Skeletal muscle tissue (tissue), 4 donors: Measurements from ENCODE around the gene TUBB2B. TPM values are rescaled to one million over a fixed set of nuclear protein-coding genes. Genes with fewer than 3 reads are reported as not detected.

ENCODE experiments used
- H3K27ac ChIP-seq: one replicate; pipeline ENCODE4 v1.7.0; 2013; ENCODE audit warnings: mild to moderate bottlenecking, low read depth, low read length, inconsistent platforms
- H3K27me3 ChIP-seq, 3 donors: one replicate each; pipeline ENCODE4 v1.7.0; 2013; ENCODE audit warnings: low read length in 3 of 3; ENCODE audit not compliant: control insufficient read depth in 3 of 3, insufficient read depth in 3 of 3
- H3K36me3 ChIP-seq, 3 donors: one replicate each; pipeline ENCODE4 v1.7.0; 2013; ENCODE audit warnings: low read length in 3 of 3; ENCODE audit not compliant: control insufficient read depth in 3 of 3, insufficient read depth in 3 of 3
- H3K4me1 ChIP-seq, 3 donors: one replicate each; pipeline ENCODE4 v1.7.0; 2013; ENCODE audit warnings: low read length in 3 of 3, mild to moderate bottlenecking in 3 of 3; ENCODE audit not compliant: control insufficient read depth in 3 of 3, insufficient read depth in 3 of 3
- H3K4me3 ChIP-seq, 3 donors: one replicate each; pipeline ENCODE4 v1.7.0; 2013; ENCODE audit warnings: low read length in 3 of 3
- H3K9ac ChIP-seq, 3 donors: one replicate each; pipeline ENCODE4 v1.7.0; 2013; ENCODE audit warnings: low read length in 3 of 3, mild to moderate bottlenecking in 3 of 3, moderate library complexity in 2 of 3, low read depth in 1 of 3
- H3K9me3 ChIP-seq, 3 donors: one replicate each; pipeline ENCODE4 v1.7.0; 2013; ENCODE audit warnings: low read length in 3 of 3; ENCODE audit not compliant: control insufficient read depth in 3 of 3
- total RNA-seq: library from RNA; depleted of rRNA; stranded (reverse); fragments of >200 nt; gene quantifications from one replicate; pipeline ENCODE4 v1.2.3, GENCODE V29; 2014
- donor health status: Osteomylitis.

TUBB2B gene
- 104 TPM for total RNA-seq

DNA sequence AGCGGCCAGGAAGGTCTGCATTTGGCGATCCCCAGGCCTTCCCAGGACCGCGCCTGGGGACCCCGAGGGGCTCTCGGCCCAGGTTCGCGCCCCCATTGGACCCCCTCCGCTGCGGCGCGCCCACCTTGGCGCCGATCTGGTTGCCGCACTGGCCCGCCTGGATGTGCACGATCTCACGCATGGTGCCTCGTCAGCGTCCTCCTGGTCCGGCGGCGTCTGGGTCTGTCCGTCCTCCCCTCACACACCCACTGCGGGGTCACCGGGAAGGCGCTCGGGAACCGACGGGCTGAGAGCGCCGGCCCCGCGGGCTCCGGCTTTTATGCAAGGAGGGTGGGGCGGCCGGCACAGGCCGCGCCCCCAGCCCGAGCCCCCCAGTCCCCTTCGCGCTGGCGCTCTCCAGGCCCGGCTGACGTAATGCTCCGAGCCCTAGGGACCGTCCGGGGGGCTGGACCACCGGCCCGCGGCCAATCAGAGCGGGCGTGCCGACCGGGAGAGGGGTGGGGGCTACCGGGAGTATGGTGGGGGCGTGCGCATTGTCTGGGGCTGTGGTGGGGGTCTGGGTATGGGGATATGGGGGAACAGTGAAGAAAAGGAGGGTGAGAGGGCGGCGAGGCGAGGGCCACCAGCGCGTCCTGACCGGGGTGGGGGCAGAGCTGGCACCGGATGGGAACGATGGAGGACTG is at the start of gene TUBB2B:
Gene TUBB2B, minus strand, starts transcription at position 291 of the 683 bp plus-strand sequence. Its CDS starts 110 bp downstream, at position 181.
- Histone ChIP-seq H3K9me3 (no peaks in the 10 kb centered on the region), H3K27ac (no peak within 1 kb of the TSS), H3K27me3 (peaks cover 61 to 64% (median 63%) of the 10 kb centered on the region in 3 donors), H3K9ac (peak within 1 kb of the TSS; percentile 2 to 68 (median 50)), H3K4me1 (peaks cover 36 to 49% (median 45%) of the 10 kb centered on the region in 3 donors), H3K4me3 (peak within 1 kb of the TSS; percentile 57 to 65 (median 63)), H3K36me3 (no peaks in the 10 kb centered on the region)

DNA sequence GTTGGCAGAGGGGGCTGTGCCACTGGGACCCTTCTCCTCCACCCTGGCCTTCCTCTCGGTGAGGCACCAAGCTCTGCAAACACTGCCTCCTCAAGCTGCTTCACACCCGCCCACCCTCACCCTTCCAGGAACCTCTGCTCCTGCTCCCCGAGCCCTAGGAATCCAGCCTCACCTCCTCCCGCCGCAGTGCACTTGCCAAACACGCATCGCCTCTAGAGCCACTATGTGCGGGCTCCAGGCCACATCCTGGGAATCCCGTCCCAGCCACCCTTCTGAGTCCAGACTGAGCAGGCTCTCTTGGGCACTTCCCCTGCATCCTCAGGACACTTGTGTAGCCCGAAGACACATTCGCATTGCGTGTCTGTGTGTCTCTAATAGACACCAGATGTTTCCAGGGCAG is 49.8 kb upstream of the TUBB2B start:
- Histone ChIP-seq H3K9ac (no peak overlapping the region), H3K27me3 (no peaks in the 10 kb centered on the region), H3K27ac (no peak overlapping the region), H3K9me3 (no peaks in the 10 kb centered on the region), H3K4me1 (peaks cover 6 to 15% (median 9%) of the 10 kb centered on the region in 3 donors), H3K36me3 (peaks cover 6 to 9% (median 9%) of the 10 kb centered on the region in 3 donors), H3K4me3 (no peak overlapping the region)

DNA sequence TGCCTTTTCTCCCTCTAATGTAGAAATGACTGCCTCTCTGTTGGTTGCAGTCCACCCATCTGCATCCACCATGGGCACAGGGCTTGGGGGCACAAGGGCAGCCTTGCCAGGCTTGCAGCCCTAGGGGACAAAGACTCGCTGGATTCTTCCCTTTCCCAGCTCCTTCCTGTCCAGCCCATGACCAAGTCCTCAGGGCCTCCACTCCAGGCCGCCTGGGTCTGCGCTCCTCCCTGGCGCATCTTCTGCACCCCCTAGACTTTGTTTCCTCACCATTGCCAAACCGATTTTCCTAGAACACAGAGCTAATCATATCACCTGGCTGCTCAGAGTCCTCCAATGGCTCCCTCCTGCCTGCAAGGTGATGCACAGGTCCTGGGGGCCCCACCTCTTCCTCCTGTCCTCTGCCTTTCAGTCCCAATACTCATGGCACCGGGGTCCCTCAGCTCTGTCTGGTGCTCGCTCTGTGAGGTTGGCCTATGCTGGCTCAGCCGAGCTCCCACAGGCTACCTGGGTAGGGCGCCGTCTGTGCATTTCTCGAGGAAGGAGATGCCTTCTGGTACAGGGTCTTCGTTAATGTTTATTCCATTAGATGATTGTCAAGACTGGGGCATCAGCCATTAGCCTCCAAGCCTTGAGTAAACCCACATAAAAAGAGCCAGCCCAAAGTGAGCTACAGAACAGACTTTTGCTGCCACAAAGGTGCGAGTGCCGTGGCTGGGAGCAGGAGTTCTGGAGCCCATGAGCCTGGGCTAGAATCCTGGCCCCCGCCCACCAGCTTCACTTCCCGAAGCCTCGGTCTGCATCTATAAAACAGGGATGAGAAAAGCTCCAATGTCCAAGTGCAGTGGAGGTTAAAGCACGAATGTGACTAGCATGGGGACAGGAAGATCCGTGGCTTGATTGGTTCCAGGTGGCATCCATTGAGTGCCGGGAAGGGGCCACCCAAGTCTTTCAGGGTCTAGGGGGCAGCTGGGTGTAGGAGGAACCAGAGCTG is 49.0 kb upstream of the TUBB2B start:
- H3K27ac ChIP-seq, result no peak overlapping the region
- H3K9me3 ChIP-seq, result no peaks in the 10 kb centered on the region
- peaks cover under 1 to 7% (median 1%) of the 10 kb centered on the region in 3 donors for H3K4me1 ChIP-seq
- no peak overlapping the region for H3K4me3 ChIP-seq
- H3K36me3 ChIP-seq, result peaks cover 12 to 17% (median 13%) of the 10 kb centered on the region in 3 donors
- no peaks in the 10 kb centered on the region for H3K27me3 ChIP-seq
- no peak overlapping the region for H3K9ac ChIP-seq

DNA sequence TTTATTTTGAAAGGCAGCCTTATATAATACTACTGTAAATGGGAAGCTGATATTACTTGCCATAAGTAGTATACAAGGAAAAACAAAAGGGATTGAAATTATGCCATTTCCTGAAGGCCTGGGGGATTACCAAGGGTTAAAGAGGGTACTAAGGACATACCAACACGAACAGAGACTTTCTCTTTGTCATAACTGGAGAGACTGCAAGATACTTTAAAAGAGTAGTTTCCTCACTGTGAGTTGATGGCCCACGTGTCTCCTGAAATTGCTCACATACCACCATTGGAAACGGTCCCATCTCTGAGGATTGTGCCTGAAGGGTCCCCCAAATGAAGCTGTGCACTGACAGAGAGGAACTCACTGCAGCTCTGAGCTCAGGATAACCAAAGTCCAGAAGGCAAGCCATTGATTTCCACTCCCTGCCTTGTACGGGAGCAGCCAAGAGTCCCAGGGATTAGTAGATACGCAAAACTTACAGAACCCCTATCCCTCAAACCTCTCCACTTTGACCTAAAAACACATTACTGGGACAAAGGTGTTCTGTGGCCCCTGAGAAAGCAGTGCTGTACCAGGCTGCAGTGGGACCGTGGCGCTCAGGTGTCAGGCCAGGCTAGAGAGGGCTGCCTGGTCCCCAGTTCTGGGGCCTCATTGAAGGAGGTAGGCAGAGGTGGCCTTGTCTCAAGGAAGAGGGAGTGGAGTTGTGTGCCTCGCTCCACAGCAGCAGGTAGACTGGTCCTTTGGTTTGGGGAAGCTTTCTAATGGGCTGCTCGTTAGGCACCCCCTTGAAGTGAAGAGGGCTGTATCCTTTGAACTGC is 46.5 kb upstream of the TUBB2B start:
- no peaks in the 10 kb centered on the region for H3K4me1 ChIP-seq
- H3K9me3 ChIP-seq, result no peaks in the 10 kb centered on the region
- H3K9ac ChIP-seq, result no peak overlapping the region
- H3K4me3 ChIP-seq, result no peak overlapping the region
- H3K27me3 ChIP-seq, result no peaks in the 10 kb centered on the region
- peaks cover 30 to 35% (median 33%) of the 10 kb centered on the region in 3 donors for H3K36me3 ChIP-seq
- no peak overlapping the region for H3K27ac ChIP-seq

DNA sequence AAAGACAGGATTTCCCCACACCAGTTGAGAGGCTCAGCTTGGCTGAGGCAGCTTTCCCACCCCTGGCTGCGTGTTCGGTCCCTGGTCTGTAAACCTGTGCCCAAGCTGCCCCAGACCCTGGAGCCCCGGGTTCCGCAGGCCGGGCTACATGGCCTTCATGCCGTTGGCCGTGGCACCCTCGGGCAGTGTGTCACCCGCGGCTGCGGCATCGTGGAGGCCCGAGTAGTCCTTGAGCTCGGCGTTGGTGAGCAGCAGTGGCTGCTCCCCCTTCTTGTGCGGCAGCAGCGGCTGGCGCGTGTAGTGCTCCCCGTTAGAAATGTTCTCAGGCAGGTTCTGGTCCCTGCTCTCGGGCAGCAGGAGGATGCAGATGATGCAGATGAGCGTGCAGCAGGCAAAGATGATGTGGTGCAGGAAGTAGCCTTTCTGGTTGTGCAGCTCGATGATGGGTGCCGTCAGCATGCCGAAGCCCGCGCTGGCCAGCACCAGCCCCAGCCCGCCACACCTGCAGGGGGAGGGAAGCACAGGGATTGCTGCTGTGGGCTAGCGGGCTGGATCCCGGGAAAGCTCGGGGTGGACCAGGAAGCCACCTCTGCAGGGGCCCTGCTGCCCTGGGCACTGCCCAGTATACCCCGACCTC is 45.6 kb upstream of the TUBB2B start:
- Histone ChIP-seq H3K9ac (no peak overlapping the region), H3K27ac (no peak overlapping the region), H3K27me3 (no peaks in the 10 kb centered on the region), H3K36me3 (peaks cover 31 to 36% (median 33%) of the 10 kb centered on the region in 3 donors), H3K9me3 (no peaks in the 10 kb centered on the region), H3K4me1 (no peaks in the 10 kb centered on the region), H3K4me3 (no peak overlapping the region)

DNA sequence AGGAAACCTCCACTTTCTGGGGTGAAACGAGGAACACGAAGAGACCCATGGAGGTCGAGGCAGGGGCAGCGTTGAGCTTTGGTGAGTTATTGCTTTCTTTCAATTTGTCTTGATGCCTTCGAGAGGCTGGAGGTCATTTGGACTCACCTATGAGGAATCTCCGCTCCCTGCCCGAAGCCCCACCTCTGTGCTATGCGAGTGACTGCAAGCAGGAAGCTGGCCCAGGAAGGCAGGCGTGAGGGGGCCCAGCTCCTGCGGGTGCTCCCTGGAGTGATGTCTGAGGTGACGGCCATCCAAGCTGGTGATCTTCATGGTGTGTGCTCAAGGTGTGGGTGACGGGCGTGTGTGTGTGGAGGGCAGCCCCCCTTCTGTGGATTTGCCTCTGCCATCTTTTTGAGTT is 44.3 kb upstream of the TUBB2B start:
- no peak overlapping the region for H3K4me3 ChIP-seq
- no peaks in the 10 kb centered on the region for H3K27me3 ChIP-seq
- H3K36me3 ChIP-seq, result peaks cover 32 to 35% (median 33%) of the 10 kb centered on the region in 3 donors
- no peaks in the 10 kb centered on the region for H3K9me3 ChIP-seq
- H3K9ac ChIP-seq, result no peak overlapping the region
- H3K4me1 ChIP-seq, result no peaks in the 10 kb centered on the region
- no peak overlapping the region for H3K27ac ChIP-seq

DNA sequence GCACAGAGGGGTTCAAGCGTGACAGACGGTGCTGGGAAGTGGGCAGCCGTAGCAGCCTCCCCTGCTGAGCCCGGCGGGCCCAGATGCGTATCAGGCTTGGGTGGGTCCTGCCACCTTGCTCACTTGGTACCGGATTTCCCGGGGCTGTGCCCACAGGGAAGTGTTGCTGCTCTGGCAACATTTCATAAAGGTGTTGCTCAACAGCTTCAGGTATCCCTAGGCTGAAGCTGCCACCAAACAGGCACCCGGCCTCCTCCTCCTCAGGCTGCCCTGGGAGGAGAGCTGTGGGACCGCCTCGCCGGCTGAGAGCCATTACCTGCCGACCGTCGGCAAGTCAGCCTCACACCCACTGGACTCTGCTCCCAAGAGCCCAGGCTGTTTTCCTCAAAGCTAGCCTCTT is 42.8 kb upstream of the TUBB2B start:
- peaks cover 31 to 35% (median 32%) of the 10 kb centered on the region in 3 donors for H3K36me3 ChIP-seq

DNA sequence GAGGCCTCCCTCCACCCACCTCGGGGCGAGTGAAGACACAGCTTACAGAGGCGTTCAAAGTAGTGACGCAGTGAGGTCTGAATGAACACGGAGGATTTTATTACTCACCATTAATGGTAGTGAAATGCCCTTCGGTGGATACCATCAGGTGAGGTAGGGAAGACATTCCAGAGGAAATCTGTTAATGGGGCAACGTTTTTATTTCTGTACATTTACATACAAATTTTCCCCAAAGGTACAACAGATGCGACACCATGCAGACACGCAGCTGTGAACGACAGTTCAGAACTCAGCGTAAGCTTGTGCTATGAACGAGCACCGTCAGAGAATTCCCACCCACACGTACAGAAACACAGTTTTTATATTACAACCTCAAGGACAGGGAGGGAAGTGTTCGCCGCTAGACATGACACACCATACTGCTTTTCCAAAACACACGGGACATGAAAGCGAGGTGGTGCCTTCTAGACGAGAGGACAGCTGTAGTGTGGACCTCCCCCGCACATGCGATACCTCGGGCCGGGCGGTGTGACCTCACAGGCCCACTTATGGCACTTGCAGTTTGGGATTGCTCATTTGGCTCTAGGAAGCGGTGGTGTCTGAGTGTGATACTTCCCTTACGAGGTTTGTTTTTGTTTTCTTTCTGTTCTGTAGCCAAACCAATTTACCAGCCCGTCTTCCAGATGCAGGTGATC is 42.0 kb upstream of the TUBB2B start:
- Histone ChIP-seq H3K27me3 (no peaks in the 10 kb centered on the region), H3K4me1 (peaks cover 0 to 9% (median under 1%) of the 10 kb centered on the region in 3 donors), H3K9me3 (no peaks in the 10 kb centered on the region), H3K27ac (no peak overlapping the region), H3K9ac (no peak overlapping the region), H3K36me3 (peaks cover 32 to 42% (median 33%) of the 10 kb centered on the region in 3 donors), H3K4me3 (no peak overlapping the region)

More for the DNA sequence above, 42.8 kb upstream of the TUBB2B start:
- Histone ChIP-seq H3K27me3 (no peaks in the 10 kb centered on the region), H3K4me3 (no peak overlapping the region), H3K9ac (no peak overlapping the region), H3K9me3 (no peaks in the 10 kb centered on the region), H3K27ac (no peak overlapping the region), H3K4me1 (peaks cover 0 to 8% (median 0%) of the 10 kb centered on the region in 3 donors)

DNA sequence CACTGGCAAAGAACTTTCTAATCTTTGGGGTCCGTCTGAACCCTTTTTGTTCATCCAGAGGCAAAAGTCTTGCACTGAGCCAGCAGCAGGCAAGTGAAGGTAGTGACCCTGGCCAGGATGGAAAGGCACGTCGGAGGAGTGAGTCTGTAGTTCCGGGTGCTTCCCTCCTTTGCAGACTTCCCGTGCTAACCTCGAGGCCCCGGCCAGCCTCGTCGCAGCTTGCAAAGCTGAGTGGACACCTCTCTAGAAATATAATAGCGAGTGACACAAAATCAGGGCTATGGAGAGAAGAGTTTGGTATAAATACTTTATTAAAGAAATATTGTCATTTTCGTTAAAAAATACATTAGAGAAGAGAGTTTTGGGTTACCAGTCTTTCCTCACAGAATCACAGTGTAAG is 41.2 kb upstream of the TUBB2B start:
- H3K27me3 ChIP-seq, result no peaks in the 10 kb centered on the region
- no peaks in the 10 kb centered on the region for H3K9me3 ChIP-seq
- no peak overlapping the region for H3K9ac ChIP-seq
- H3K4me1 ChIP-seq, result peaks cover 0 to 16% (median 8%) of the 10 kb centered on the region in 3 donors
- H3K36me3 ChIP-seq, result peaks cover 36 to 45% (median 41%) of the 10 kb centered on the region in 3 donors
- no peak overlapping the region for H3K27ac ChIP-seq
- H3K4me3 ChIP-seq, result no peak overlapping the region
